GM12878 (cell line): ENCODE data around the gene ADAMTS1. TPM values are rescaled to one million over a fixed set of nuclear protein-coding genes. Genes with fewer than 3 reads are reported as not detected.

ENCODE experiments used
- ATAC-seq: fragments of 200-7000 bp; cut with Tn5 transposase; 3 replicates; pipeline ENCODE4 v1.9.1; 2020; ENCODE audit warnings: mild to moderate bottlenecking, moderate library complexity
- BruUV-seq: library from RNA; stranded (reverse); fragments of 400-500 nt; replicated peaks from 2 replicates; lab custom pipeline; 2021; lab: Mats Ljungman, UMichigan
- CTCF ChIA-PET: fragments of 300-600 bp; sonication (Branson Sonifier 250); formaldehyde crosslinking; extraction: SDS; loops from one replicate; lab custom pipeline; 2021; ENCODE audit warnings: inconsistent platforms; lab: Yijun Ruan, JAX
- POLR2A ChIA-PET: fragments of 350-600 bp; formaldehyde crosslinking; extraction: SDS; loops from one replicate; lab custom pipeline; 2021; ENCODE audit warnings: inconsistent platforms; lab: Charles Lee
- RAD21 ChIA-PET: fragments of 300-600 bp; sonication (Branson Sonifier 250); formaldehyde crosslinking; loops from one replicate; lab custom pipeline; 2023; ENCODE audit warnings: antibody characterized with exemption; ENCODE audit not compliant: unreplicated experiment; lab: Charles Lee
- SMC1A ChIA-PET: fragments of 300-600 bp; sonication (Branson Sonifier 250); formaldehyde crosslinking; loops from one replicate; lab custom pipeline; 2023; ENCODE audit not compliant: unreplicated experiment, uncharacterized antibody; lab: Charles Lee
- DNase-seq: peaks from one replicate; pipeline ENCODE4 v3.0.0-alpha.2; 2011; ENCODE audit warnings: low read depth, low spot score
- FAIRE-seq: peaks from 3 replicates; lab custom pipeline; 2011; peaks lifted over from hg19 to GRCh38; lab: Jason Lieb, UNC
- H2AFZ ChIP-seq: 2 replicates; pipeline ENCODE4 v1.6.0; 2011; ENCODE audit warnings: low read depth, low read length, control low read depth; ENCODE audit not compliant: control insufficient read depth
- H3K27ac ChIP-seq: 2 replicates; pipeline ENCODE4 v1.5.1; 2011; ENCODE audit warnings: control low read depth; ENCODE audit not compliant: control insufficient read depth, insufficient read depth
- H3K27me3 ChIP-seq, 2 experiments: replicated peaks in 1 of 2; 2 replicates each; pipeline versions ENCODE4 v1.6.0 to v1.6.1; 2011; ENCODE audit warnings: low read length in 1 of 2; ENCODE audit not compliant: control insufficient read depth in 2 of 2, insufficient read depth in 2 of 2
- H3K36me3 ChIP-seq, 2 experiments: 2 replicates each; pipeline ENCODE4 v1.5.1; 2011; ENCODE audit warnings: low read length in 1 of 2; ENCODE audit not compliant: control insufficient read depth in 2 of 2, insufficient read depth in 2 of 2
- H3K4me1 ChIP-seq: 2 replicates; pipeline ENCODE4 v1.6.1; 2011; ENCODE audit warnings: mild to moderate bottlenecking, low read length, moderate library complexity, mixed read lengths; ENCODE audit not compliant: control insufficient read depth, insufficient read depth
- H3K4me2 ChIP-seq: 2 replicates; pipeline ENCODE4 v1.6.0; 2011; ENCODE audit warnings: control low read depth; ENCODE audit not compliant: control insufficient read depth, insufficient read depth
- H3K4me3 ChIP-seq: fragments of 200-600 bp; sonication (generic); 2 replicates; pipeline ENCODE4 v1.5.1; 2016
- H3K79me2 ChIP-seq: 2 replicates; pipeline ENCODE4 v1.6.0; 2011; ENCODE audit warnings: low read length; ENCODE audit not compliant: control insufficient read depth, insufficient read depth
- H3K9ac ChIP-seq: 2 replicates; pipeline ENCODE4 v1.8.0; 2011; ENCODE audit warnings: low read length, control low read depth, mixed read lengths; ENCODE audit not compliant: control insufficient read depth, insufficient read depth
- H3K9me3 ChIP-seq: replicated peaks from 3 replicates; pipeline ENCODE4 v1.5.1; 2011; ENCODE audit warnings: mild to moderate bottlenecking, low read length; ENCODE audit not compliant: control insufficient read depth, insufficient read depth
- H4K20me1 ChIP-seq: 2 replicates; pipeline ENCODE4 v1.6.0; 2011; ENCODE audit not compliant: control insufficient read depth, insufficient read depth
- BCL11A ChIP-seq: IDR thresholded peaks from 2 replicates; pipeline ENCODE4 v1.6.1; 2011; ENCODE audit warnings: low read depth, low read length
- CBX3 ChIP-seq: fragments of 200-600 bp; sonication (generic); IDR thresholded peaks from 2 replicates; pipeline ENCODE4 v1.6.1; 2016; ENCODE audit warnings: low read depth, borderline replicate concordance
- CBX5 ChIP-seq: sonication (generic); IDR thresholded peaks from 2 replicates; pipeline ENCODE4 v1.6.1; 2016; ENCODE audit warnings: low read depth, moderate library complexity, mild to moderate bottlenecking, inconsistent platforms
- CHD4 ChIP-seq: fragments of 200-600 bp; sonication (generic); IDR thresholded peaks from 2 replicates; pipeline ENCODE4 v1.6.1; 2016; ENCODE audit warnings: mild to moderate bottlenecking
- CREM ChIP-seq: IDR thresholded peaks from 2 replicates; pipeline ENCODE4 v1.6.1; 2014; ENCODE audit warnings: antibody characterized with exemption, low read depth
- DPF2 ChIP-seq: fragments of 450-650 bp; IDR thresholded peaks from 2 replicates; pipeline ENCODE4 v1.6.1; 2017; ENCODE audit warnings: mild to moderate bottlenecking
- HCFC1 ChIP-seq: fragments of 150-350 bp; IDR thresholded peaks from 2 replicates; pipeline ENCODE4 v1.6.1; 2014; ENCODE audit warnings: low read length
- HDAC6 ChIP-seq: fragments of 200-600 bp; sonication (generic); IDR thresholded peaks from one replicate; pipeline ENCODE4 v1.8.0; 2017; ENCODE audit warnings: antibody characterized with exemption; ENCODE audit not compliant: unreplicated experiment
- IKZF2 ChIP-seq, 2 experiments: fragments of 450-650 bp; IDR thresholded peaks; 2 replicates each; pipeline ENCODE4 v1.6.1; 2017; ENCODE audit warnings: mild to moderate bottlenecking in 2 of 2, moderate library complexity in 2 of 2
- KAT2A ChIP-seq: conservative IDR thresholded peaks from 2 replicates; pipeline ENCODE4 v1.6.1; 2011; ENCODE audit warnings: low read depth, low read length; ENCODE audit not compliant: control insufficient read depth
- KDM1A ChIP-seq: fragments of 200-600 bp; sonication (generic); IDR thresholded peaks from 2 replicates; pipeline ENCODE4 v1.6.1; 2016; ENCODE audit warnings: borderline replicate concordance
- MYB ChIP-seq: fragments of 150-350 bp; IDR thresholded peaks from 2 replicates; pipeline ENCODE4 v1.6.1; 2014; ENCODE audit warnings: mild to moderate bottlenecking, low read depth, low read length, borderline replicate concordance
- NFYB ChIP-seq: IDR thresholded peaks from 2 replicates; pipeline ENCODE4 v1.6.1; 2011; ENCODE audit warnings: low read depth, mild to moderate bottlenecking, low read length, improper control_type of control experiment, moderate library complexity; ENCODE audit not compliant: insufficient read depth
- RAD21 ChIP-seq: IDR thresholded peaks from 2 replicates; pipeline ENCODE4 v1.6.1; 2011; ENCODE audit warnings: mild to moderate bottlenecking, low read depth, low read length, moderate library complexity; ENCODE audit not compliant: insufficient read depth
- SIX5 ChIP-seq: IDR thresholded peaks from 2 replicates; pipeline ENCODE4 v1.6.1; 2011; ENCODE audit warnings: mild to moderate bottlenecking, low read depth, low read length, moderate library complexity; ENCODE audit not compliant: severe bottlenecking
- SMARCA5 ChIP-seq: fragments of 450-650 bp; IDR thresholded peaks from 2 replicates; pipeline ENCODE4 v1.6.1; 2017; ENCODE audit warnings: mild to moderate bottlenecking
- WGBS: methylation state at CpG from one replicate; pipeline ENCODE4 v1.1.6; 2016; ENCODE audit warnings: low lambda C conversion rate; ENCODE audit not compliant: insufficient replicate concordance, insufficient coverage; ENCODE audit errors: missing lambda C conversion rate; 5-methylcytosine and 5-hydroxymethylcytosine counted together
- in situ Hi-C: fragments of 300-500 bp; cut with MboI; formaldehyde crosslinking; loops from 9 replicates; pipeline ENCODE4 v1.14.3; 2018; ENCODE audit warnings: mixed read lengths
- intact Hi-C: fragments of 100-400 bp; cut with micrococcal nuclease; formaldehyde crosslinking; loops from one replicate; pipeline ENCODE4 v1.14.2; 2022; ENCODE audit not compliant: unreplicated experiment
- polyA plus RNA-seq, 11 experiments: library from polyadenylated mRNA; depleted of rRNA in 4 of 11; unstranded in 6 of 11; stranded (reverse) in 5 of 11; fragments of >200 nt; fragmentation: Nextera tagmentation in 4 of 11; fragmentation: Illumina TruSeq in 1 of 11; extraction: Ambion mirVana in 4 of 11; extraction: Trizol in 1 of 11; gene quantifications; 1 replicate in 1 of 11; 2 replicates in 10 of 11; pipeline versions ENCODE4 v1.2.1 to v1.2.3, GENCODE V29; 2011 to 2016; ENCODE audit warnings: inconsistent platforms in 2 of 11, missing spikeins in 2 of 11, low read depth in 1 of 11
- total RNA-seq, 4 experiments: library from RNA; depleted of rRNA in 3 of 4; stranded (reverse); fragments of >200 nt in 3 of 4; fragmentation: Illumina TruSeq in 1 of 4; extraction: Trizol in 1 of 4; gene quantifications; 2 replicates each; pipeline versions ENCODE4 v1.2.1 to v1.2.3, GENCODE V29; 2013 to 2021
- TF ChIP-seq, protein P1 (sequence below): IDR thresholded peaks from 2 replicates; pipeline ENCODE4 v1.6.1; 2012; ENCODE audit warnings: mild to moderate bottlenecking, low read depth, low read length
- TF ChIP-seq, protein P2 (sequence below): fragments of 450-650 bp; IDR thresholded peaks from 2 replicates; pipeline ENCODE4 v1.6.1; 2017; ENCODE audit warnings: mild to moderate bottlenecking, low read depth, inconsistent platforms; ENCODE audit not compliant: poor library complexity, severe bottlenecking

Gene ADAMTS1
- total and polyA plus RNA-seq, 10 of the 15 experiments (the other 5 are each of a cell fraction or from before 2014, with no cell fraction given) = 0.06 to 0.21 (median 0.08) TPM; not detected in 6

DNA sequence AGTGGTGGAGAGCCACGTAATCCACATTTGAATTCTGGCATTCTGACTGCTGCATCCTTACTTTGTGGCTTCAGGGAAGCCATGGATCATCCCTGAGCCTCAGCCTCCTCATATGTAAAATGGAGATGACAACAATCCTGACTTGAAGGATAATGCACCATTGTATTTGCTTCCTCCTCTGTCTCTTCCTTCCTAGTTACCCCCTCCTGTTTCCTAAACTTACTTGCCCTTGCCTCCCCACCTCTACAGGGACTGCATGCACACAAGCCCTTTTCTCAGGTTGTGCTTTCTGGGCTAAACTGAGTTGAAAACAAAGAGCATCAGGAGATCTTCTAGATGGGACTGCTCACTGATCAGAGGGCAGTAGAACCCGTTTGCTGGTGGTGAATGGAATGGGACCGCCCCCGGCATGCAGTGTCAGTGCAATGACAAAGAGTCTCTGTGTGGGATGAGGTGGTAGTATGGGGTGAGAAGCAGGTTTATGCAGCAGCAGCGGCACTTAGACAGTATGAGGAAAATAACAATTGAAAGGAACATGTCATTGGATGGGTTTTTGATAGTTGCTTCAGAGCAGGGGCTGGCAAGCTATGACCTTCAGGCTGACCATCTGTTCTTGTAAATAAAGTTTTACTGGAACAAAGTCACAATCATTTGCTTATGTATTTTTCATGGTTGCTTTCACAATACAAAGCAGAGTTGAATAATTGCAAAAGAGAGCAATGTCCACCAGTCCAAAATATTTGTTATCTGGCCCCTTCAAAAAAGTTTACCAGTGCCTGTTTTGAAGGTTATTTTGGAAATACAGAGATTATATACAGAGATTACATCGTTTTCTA lies 6.1 kb upstream of the ADAMTS1 start:
- Histone ChIP-seq H3K9me3 (no peaks in the 10 kb centered on the region), H3K4me3 (no peak overlapping the region), H3K4me1 (no peaks in the 10 kb centered on the region), H4K20me1 (no peaks in the 10 kb centered on the region), H3K79me2 (no peaks in the 10 kb centered on the region), H3K4me2 (no peak overlapping the region), H2AFZ (no peak overlapping the region), H3K9ac (no peak overlapping the region), H3K27me3 (no peaks in the 10 kb centered on the region), H3K27ac (no peak overlapping the region), H3K36me3 (no peaks in the 10 kb centered on the region)
- no peak for DNase-seq
- ATAC-seq = no peak
- intact Hi-C loops (no loop called here), in situ Hi-C loops (loop anchor here (10.0 kb wide), 1 partner anchor 853 kb away; no protein-coding TSS in a partner anchor)
- ChIA-PET RAD21 (interaction anchor here (1.5 kb wide), 1 partner anchor 1894 kb away, joined by 8 read pairs; no protein-coding TSS in a partner anchor), POLR2A (no interaction called here), SMC1A (interaction anchor here (1.6 kb wide), 1 partner anchor 1894 kb away, joined by 8 read pairs; no protein-coding TSS in a partner anchor), CTCF (interaction anchor here (0.8 to 2.2 kb wide), 2 partner anchors 1090 to 1894 kb away, joined by 3 to 21 read pairs; no protein-coding TSS in a partner anchor)
- no peak for FAIRE-seq
- TF ChIP-seq IKZF2 (IDR thresholded peaks at IDR 0.05) (no peak), NFYB (no peak), MYB (no peak), BCL11A (no peak), RAD21 (no peak), SMARCA5 (no peak), CREM (no peak), SIX5 (no peak), CBX5 (no peak), HDAC6 (no peak), KDM1A (no peak), CBX3 (no peak), HCFC1 (no peak), DPF2 (no peak), KAT2A (no peak), CHD4 (no peak)
- TF ChIP-seq, protein P1, sequence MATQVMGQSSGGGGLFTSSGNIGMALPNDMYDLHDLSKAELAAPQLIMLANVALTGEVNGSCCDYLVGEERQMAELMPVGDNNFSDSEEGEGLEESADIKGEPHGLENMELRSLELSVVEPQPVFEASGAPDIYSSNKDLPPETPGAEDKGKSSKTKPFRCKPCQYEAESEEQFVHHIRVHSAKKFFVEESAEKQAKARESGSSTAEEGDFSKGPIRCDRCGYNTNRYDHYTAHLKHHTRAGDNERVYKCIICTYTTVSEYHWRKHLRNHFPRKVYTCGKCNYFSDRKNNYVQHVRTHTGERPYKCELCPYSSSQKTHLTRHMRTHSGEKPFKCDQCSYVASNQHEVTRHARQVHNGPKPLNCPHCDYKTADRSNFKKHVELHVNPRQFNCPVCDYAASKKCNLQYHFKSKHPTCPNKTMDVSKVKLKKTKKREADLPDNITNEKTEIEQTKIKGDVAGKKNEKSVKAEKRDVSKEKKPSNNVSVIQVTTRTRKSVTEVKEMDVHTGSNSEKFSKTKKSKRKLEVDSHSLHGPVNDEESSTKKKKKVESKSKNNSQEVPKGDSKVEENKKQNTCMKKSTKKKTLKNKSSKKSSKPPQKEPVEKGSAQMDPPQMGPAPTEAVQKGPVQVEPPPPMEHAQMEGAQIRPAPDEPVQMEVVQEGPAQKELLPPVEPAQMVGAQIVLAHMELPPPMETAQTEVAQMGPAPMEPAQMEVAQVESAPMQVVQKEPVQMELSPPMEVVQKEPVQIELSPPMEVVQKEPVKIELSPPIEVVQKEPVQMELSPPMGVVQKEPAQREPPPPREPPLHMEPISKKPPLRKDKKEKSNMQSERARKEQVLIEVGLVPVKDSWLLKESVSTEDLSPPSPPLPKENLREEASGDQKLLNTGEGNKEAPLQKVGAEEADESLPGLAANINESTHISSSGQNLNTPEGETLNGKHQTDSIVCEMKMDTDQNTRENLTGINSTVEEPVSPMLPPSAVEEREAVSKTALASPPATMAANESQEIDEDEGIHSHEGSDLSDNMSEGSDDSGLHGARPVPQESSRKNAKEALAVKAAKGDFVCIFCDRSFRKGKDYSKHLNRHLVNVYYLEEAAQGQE = no peak
- TF ChIP-seq, protein P2, sequence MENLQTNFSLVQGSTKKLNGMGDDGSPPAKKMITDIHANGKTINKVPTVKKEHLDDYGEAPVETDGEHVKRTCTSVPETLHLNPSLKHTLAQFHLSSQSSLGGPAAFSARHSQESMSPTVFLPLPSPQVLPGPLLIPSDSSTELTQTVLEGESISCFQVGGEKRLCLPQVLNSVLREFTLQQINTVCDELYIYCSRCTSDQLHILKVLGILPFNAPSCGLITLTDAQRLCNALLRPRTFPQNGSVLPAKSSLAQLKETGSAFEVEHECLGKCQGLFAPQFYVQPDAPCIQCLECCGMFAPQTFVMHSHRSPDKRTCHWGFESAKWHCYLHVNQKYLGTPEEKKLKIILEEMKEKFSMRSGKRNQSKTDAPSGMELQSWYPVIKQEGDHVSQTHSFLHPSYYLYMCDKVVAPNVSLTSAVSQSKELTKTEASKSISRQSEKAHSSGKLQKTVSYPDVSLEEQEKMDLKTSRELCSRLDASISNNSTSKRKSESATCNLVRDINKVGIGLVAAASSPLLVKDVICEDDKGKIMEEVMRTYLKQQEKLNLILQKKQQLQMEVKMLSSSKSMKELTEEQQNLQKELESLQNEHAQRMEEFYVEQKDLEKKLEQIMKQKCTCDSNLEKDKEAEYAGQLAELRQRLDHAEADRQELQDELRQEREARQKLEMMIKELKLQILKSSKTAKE = no peak
- BruUV-seq = no TSS peak
- 5% methylated on average over 6 of the region's 6 CpGs for WGBS
